WERI-Rb-1 (cell line): ENCODE measurements around the gene CBR3.

Source experiments
- DNase-seq: peaks from one replicate; pipeline ENCODE4 v3.0.0-alpha.2; 2020
- H3K27ac ChIP-seq: fragments of 250-450 bp; sonication (Bioruptor Pico); 2 replicates; pipeline ENCODE4 v1.5.1; 2020; ENCODE audit warnings: mild to moderate bottlenecking, moderate library complexity
- H3K27me3 ChIP-seq: fragments of 250-450 bp; sonication (Bioruptor Pico); 2 replicates; pipeline ENCODE4 v1.5.1; 2021; ENCODE audit warnings: mild to moderate bottlenecking, low read depth, moderate library complexity; ENCODE audit not compliant: insufficient read depth, severe bottlenecking
- H3K36me3 ChIP-seq: fragments of 250-450 bp; sonication (Bioruptor Pico); 2 replicates; pipeline ENCODE4 v1.5.1; 2020; ENCODE audit warnings: mild to moderate bottlenecking, moderate library complexity
- H3K4me3 ChIP-seq: 2 replicates; pipeline ENCODE4 v1.5.1; 2011; ENCODE audit warnings: low read depth, mild to moderate bottlenecking, control low read depth, low read length
- H3K9me3 ChIP-seq: fragments of 250-450 bp; sonication (Bioruptor Pico); 2 replicates; pipeline ENCODE4 v1.5.1; 2021; ENCODE audit warnings: mild to moderate bottlenecking, moderate library complexity; ENCODE audit not compliant: severe bottlenecking
- TF ChIP-seq, protein P1 (sequence below): IDR thresholded peaks from 2 replicates; pipeline ENCODE4 v1.5.1; 2011; ENCODE audit warnings: low read depth, mild to moderate bottlenecking, control low read depth, inconsistent platforms, low read length

Gene CBR3

DNA sequence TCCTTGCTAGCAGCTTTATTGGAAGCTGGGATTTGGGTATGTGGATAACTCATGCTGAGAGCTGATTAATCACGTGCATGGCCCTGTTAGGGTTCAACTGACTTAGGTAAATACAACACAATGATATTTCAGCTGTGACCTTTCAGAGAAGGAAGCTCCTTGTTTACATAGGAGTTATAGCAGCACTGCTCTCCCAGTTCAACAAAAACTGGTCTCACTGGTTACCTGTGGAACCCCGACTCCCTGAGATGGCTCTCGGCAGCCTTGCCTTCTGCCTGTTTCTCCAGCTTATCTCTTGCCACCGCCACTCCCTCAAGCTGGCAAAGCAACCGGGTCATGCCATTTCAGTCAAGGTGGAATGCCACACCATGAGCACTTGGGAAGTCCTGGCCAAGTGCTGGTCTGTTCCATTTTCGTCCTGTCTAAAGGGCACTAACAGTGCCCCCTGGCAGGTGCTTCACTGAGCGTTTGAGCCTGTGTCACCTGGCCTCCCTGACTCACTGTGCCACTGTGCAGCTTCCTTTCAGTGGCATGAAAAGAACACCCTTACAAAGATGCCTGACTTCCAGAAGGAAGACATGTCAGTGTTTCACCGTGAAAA, 53.3 kb downstream of the CBR3 start:
- no peaks in the 10 kb centered on the region for H3K9me3 ChIP-seq
- H3K27ac ChIP-seq: no peak overlapping the region
- H3K27me3 ChIP-seq: no peaks in the 10 kb centered on the region
- no peak overlapping the region for H3K4me3 ChIP-seq
- TF ChIP-seq, protein P1, sequence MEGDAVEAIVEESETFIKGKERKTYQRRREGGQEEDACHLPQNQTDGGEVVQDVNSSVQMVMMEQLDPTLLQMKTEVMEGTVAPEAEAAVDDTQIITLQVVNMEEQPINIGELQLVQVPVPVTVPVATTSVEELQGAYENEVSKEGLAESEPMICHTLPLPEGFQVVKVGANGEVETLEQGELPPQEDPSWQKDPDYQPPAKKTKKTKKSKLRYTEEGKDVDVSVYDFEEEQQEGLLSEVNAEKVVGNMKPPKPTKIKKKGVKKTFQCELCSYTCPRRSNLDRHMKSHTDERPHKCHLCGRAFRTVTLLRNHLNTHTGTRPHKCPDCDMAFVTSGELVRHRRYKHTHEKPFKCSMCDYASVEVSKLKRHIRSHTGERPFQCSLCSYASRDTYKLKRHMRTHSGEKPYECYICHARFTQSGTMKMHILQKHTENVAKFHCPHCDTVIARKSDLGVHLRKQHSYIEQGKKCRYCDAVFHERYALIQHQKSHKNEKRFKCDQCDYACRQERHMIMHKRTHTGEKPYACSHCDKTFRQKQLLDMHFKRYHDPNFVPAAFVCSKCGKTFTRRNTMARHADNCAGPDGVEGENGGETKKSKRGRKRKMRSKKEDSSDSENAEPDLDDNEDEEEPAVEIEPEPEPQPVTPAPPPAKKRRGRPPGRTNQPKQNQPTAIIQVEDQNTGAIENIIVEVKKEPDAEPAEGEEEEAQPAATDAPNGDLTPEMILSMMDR: peak; percentile 36; the same call in 1 of the 2 replicates
- peaks cover 11% of the 10 kb centered on the region for H3K36me3 ChIP-seq
- DNase-seq: no peak

DNA sequence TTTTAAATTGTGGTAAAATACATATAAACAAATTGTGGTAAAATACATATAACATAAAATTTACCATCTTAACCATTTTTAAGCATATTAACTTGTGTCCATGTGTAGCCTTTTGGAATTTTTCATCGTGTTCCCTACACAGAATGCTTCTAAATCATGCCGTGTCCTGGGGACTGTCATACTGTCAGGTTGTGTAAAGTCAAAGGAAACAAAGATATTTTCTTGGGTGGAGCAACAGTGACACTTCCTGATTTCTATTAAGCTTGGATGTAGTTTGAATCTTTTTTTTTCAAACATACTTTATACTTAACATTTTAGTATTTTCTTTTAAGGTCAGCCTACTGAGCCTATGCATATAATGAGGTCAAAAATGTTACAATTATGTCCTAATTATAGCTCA, 54.1 kb downstream of the CBR3 start:
- no peak for DNase-seq
- TF ChIP-seq, protein P1: no peak
- Histone ChIP-seq H3K27me3 (no peaks in the 10 kb centered on the region), H3K36me3 (peaks cover 11% of the 10 kb centered on the region), H3K9me3 (no peaks in the 10 kb centered on the region), H3K4me3 (no peak overlapping the region), H3K27ac (no peak overlapping the region)

DNA sequence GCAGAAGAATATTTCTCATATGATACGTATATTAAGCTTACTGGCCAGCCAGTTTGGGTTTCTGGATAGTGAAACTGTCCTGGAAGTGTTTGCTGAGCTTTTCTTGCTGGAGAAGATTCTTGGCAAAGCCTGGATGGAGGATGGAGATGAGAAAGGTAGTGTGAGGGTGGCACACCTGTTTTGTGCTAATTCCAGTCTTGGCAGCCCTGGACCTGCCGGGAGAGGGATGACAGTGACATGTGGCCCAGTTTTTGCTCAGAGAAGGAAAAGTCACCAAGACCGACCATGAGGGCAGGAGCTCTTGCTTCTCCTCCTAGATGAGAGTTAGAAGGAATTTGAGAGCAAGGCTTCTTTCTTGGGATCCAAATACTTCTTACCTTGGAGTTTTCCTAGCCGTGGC, 55.9 kb downstream of the CBR3 start:
- Histone ChIP-seq H3K27ac (no peak overlapping the region), H3K27me3 (no peaks in the 10 kb centered on the region), H3K9me3 (no peaks in the 10 kb centered on the region), H3K4me3 (no peak overlapping the region), H3K36me3 (no peaks in the 10 kb centered on the region; the same call in 1 of the 2 replicates)
- no peak for DNase-seq
- TF ChIP-seq, protein P1: no peak

DNA sequence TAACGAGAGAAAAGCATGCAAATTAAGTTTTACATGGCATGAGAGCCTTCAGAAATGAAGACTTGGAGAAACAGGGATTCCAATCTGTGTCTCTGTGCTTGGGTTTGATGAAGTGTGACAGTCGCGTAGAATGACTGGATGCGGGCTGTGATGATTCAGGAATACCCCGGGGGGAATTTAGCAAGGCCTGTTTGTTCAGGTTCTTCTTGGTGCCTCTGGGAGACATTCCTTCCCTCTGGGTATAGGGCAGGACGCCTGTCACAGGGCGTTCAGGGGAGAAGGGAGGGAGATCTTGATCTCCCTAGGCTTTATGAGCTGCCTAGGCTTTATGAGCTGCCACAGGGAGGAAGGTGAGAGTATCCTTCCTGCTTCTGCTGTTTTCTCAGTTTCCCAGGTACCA, 58.3 kb downstream of the CBR3 start:
- Histone ChIP-seq H3K27ac (no peak overlapping the region), H3K36me3 (no peaks in the 10 kb centered on the region), H3K4me3 (no peak overlapping the region), H3K27me3 (no peaks in the 10 kb centered on the region), H3K9me3 (no peaks in the 10 kb centered on the region)
- TF ChIP-seq, protein P1: no peak
- no peak for DNase-seq

DNA sequence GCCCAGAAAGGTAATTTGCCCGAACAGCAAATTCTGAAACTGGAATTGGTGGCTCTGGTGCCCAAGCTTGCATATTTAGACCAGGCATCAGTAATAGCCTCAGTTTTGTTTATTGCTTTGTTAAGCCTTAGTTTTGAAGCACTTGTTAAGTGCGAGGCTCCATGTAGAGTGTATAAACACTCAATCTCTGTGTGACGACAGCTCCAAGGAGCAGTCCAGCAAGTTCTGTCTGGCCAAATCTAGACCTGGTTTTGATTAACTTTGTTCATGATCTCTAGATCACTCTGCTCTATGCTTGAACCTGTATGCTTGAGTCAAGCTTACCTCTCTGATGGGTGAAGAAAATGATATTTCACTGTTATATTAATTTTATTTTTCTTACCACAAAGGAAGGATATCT, 59.1 kb downstream of the CBR3 start:
- TF ChIP-seq, protein P1: no peak
- Histone ChIP-seq H3K36me3 (peaks cover 6% of the 10 kb centered on the region), H3K27ac (no peak overlapping the region), H3K9me3 (no peaks in the 10 kb centered on the region), H3K27me3 (no peaks in the 10 kb centered on the region), H3K4me3 (no peak overlapping the region)
- DNase-seq: no peak

DNA sequence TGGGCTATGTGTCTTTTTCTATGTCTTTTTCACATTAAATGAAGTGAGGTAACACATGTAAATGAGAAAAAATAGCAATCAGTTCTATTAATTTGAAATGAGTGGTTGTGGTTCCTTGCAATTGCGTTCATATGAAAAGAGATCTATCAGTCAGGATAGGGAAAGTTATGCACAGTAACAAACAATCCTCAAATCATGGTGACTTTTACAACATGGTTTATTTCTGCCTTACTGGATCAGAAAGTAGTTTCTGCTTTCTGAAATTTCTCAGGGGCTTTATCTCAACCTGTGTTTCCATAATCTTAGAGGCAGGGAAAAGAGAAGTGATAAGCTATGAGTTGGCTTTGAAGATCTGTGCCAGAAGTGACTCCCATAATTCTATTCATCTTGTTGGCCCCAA, 60.7 kb downstream of the CBR3 start:
- no peak overlapping the region for H3K4me3 ChIP-seq
- H3K27me3 ChIP-seq: no peaks in the 10 kb centered on the region
- DNase-seq: no peak
- H3K9me3 ChIP-seq: no peaks in the 10 kb centered on the region
- peaks cover 13% of the 10 kb centered on the region for H3K36me3 ChIP-seq
- no peak overlapping the region for H3K27ac ChIP-seq
- TF ChIP-seq, protein P1: no peak
